Transverse colon (tissue), 4 donors: ENCODE measurements around the gene TINAG. TPM values are rescaled to one million over a fixed set of nuclear protein-coding genes. Genes with fewer than 3 reads are reported as not detected.

ENCODE experiments used
- DNase-seq: peaks from one replicate; pipeline ENCODE4 v3.0.0-alpha.2; 2019
- H3K27ac ChIP-seq, 4 donors: fragments of 200-600 bp; sonication (generic); 2 replicates each; pipeline ENCODE4 v1.5.1; 2016 to 2018; ENCODE audit warnings: inconsistent platforms in 4 of 4
- H3K27me3 ChIP-seq: fragments of 200-600 bp; sonication (generic); 2 replicates; pipeline ENCODE4 v1.5.1; 2017; ENCODE audit warnings: inconsistent platforms
- H3K36me3 ChIP-seq, 4 donors: fragments of 200-600 bp; sonication (generic); 2 replicates each; pipeline ENCODE4 v1.5.1; 2017 to 2019; ENCODE audit warnings: inconsistent platforms in 4 of 4
- H3K4me1 ChIP-seq, 4 donors: fragments of 200-600 bp; sonication (generic); 2 replicates each; pipeline ENCODE4 v1.5.1; 2017 to 2020; ENCODE audit warnings: inconsistent platforms in 4 of 4
- H3K4me3 ChIP-seq, 4 donors: fragments of 200-600 bp; sonication (generic); 1 replicate in 1 of 4; 2 replicates in 3 of 4; pipeline versions ENCODE4 v1.5.1 to v1.6.1; 2017 to 2019; ENCODE audit warnings: inconsistent platforms in 4 of 4
- H3K9me3 ChIP-seq, 2 donors: fragments of 200-600 bp; sonication (generic); 2 replicates each; pipeline ENCODE4 v1.5.1; 2017 to 2019; ENCODE audit warnings: inconsistent platforms in 2 of 2
- CTCF ChIP-seq, 5 experiments: fragments of 200-600 bp in 3 of 5; fragments of 450-650 bp in 2 of 5; sonication (generic) in 3 of 5; IDR thresholded peaks; 1 replicate in 2 of 5; 2 replicates in 3 of 5; pipeline ENCODE4 v1.5.1; 2016 to 2017; ENCODE audit warnings: antibody characterized with exemption in 5 of 5, inconsistent platforms in 3 of 5, mild to moderate bottlenecking in 2 of 5, moderate library complexity in 1 of 5
- EP300 ChIP-seq: sonication (generic); formaldehyde crosslinking; IDR thresholded peaks from one replicate; pipeline ENCODE4 v1.6.1; 2017; ENCODE audit warnings: antibody characterized with exemption, low read depth
- POLR2A ChIP-seq: fragments of 450-650 bp; IDR thresholded peaks from one replicate; pipeline ENCODE4 v1.6.1; 2016; ENCODE audit warnings: antibody characterized with exemption, mild to moderate bottlenecking, moderate library complexity
- POLR2AphosphoS5 ChIP-seq, 3 donors: sonication (generic); formaldehyde crosslinking; IDR thresholded peaks; one replicate each; pipeline ENCODE4 v1.6.1; 2016; ENCODE audit warnings: antibody characterized with exemption in 3 of 3
- WGBS, 2 donors: methylation state at CpG; one replicate each; pipeline ENCODE4 v1.1.5; 2018; ENCODE audit warnings: low coverage in 1 of 2; 5-methylcytosine and 5-hydroxymethylcytosine counted together
- in situ Hi-C, 4 donors: fragments of 200-750 bp; cut with MboI; loops; one replicate each; pipeline versions ENCODE4 v1.15.0 to v1.15.1; 2017; ENCODE audit warnings: low sequenced_read_pairs in 3 of 4, low pct_ligation_motif_present in 1 of 4, low pct_unique_long_range_greater_than_20kb in 1 of 4
- intact Hi-C: fragments of 100-400 bp; cut with DNase I; formaldehyde crosslinking; loops from one replicate; pipeline ENCODE4 v1.15.1; 2023; ENCODE audit warnings: low total_unique reads
- total RNA-seq, 4 donors: library from RNA; depleted of rRNA; stranded (reverse); fragments of >200 nt; gene quantifications; one replicate each; pipeline ENCODE4 v1.1.0, GENCODE V29; 2016

The TINAG gene
- total RNA-seq, 4 donors from 2014 or later = 27.5 to 155 (median 66.3) TPM

- Histone ChIP-seq H3K27me3 (no peaks in the 10 kb centered on the region), H3K36me3 (no peaks in the 10 kb centered on the region), H3K4me1 (peaks cover 0 to 8% (median 0%) of the 10 kb centered on the region in 4 donors), H3K4me3 (peak overlapping the region in 3 of 4 donors; percentile 33 to 46 (median 36)), H3K9me3 (no peaks in the 10 kb centered on the region), H3K27ac (peak overlapping the region; percentile 75 to 82 (median 78))
- WGBS, 2 donors = 34 to 43% methylated on average over 1 to 2 of the region's 2 CpGs
- in situ Hi-C loops (no loop called here), intact Hi-C loops (no loop called here)
- TF ChIP-seq POLR2A (peak; percentile 74), POLR2AphosphoS5 (IDR thresholded peaks at IDR 0.05) (peak in 2 of 3 donors; percentile 65 to 70), EP300 (no peak)
- peak; percentile 63 for DNase-seq
Observed at GRCh38 chr6:54307439-54307910, 766 bp upstream of the TINAG start.

- intact Hi-C loops (no loop called here), in situ Hi-C loops (no loop called here)
- Histone ChIP-seq H3K27ac (peak overlapping the region; percentile 75 to 82 (median 78)), H3K4me3 (peak overlapping the region in 3 of 4 donors; percentile 33 to 46 (median 36)), H3K9me3 (no peaks in the 10 kb centered on the region), H3K27me3 (no peaks in the 10 kb centered on the region), H3K36me3 (no peaks in the 10 kb centered on the region), H3K4me1 (peaks cover 0 to 14% (median 0%) of the 10 kb centered on the region in 4 donors)
- no peak for TF ChIP-seq EP300
- TF ChIP-seq CTCF (IDR thresholded peaks at IDR 0.05) = no peak
- TF ChIP-seq POLR2AphosphoS5 (IDR thresholded peaks at IDR 0.05) = no peak
- TF ChIP-seq POLR2A = no peak
- WGBS, 2 donors = 72 to 73% methylated on average over 4 of the region's 4 CpGs
- no peak for DNase-seq
Observed at GRCh38 chr6:54308986-54309315, 710 bp downstream of the TINAG start.

- peak overlapping the region in 3 of 4 donors; percentile 33 to 46 (median 36) for H3K4me3 ChIP-seq
- 75 to 81% methylated on average over 1 of the region's 1 CpG for WGBS, 2 donors
- in situ Hi-C loops (no loop called here), intact Hi-C loops (no loop called here)
- no peak for TF ChIP-seq CTCF (IDR thresholded peaks at IDR 0.05)
- TF ChIP-seq POLR2A = no peak
- no peak for TF ChIP-seq POLR2AphosphoS5 (IDR thresholded peaks at IDR 0.05)
- no peak for TF ChIP-seq EP300
- H3K36me3 ChIP-seq = no peaks in the 10 kb centered on the region
- no peak for DNase-seq
- H3K27ac ChIP-seq = peak overlapping the region in 3 of 4 donors; percentile 20 to 82 (median 75)
- H3K4me1 ChIP-seq = peaks cover 0 to 14% (median 0%) of the 10 kb centered on the region in 4 donors
- H3K27me3 ChIP-seq = no peaks in the 10 kb centered on the region
- no peaks in the 10 kb centered on the region for H3K9me3 ChIP-seq
Observed at GRCh38 chr6:54310377-54311152, 2.3 kb downstream of the TINAG start.

- DNase-seq = no peak
- Histone ChIP-seq H3K36me3 (no peaks in the 10 kb centered on the region), H3K4me1 (peaks cover 0 to 7% (median 0%) of the 10 kb centered on the region in 4 donors), H3K4me3 (no peak overlapping the region), H3K9me3 (no peaks in the 10 kb centered on the region), H3K27ac (no peak overlapping the region), H3K27me3 (no peaks in the 10 kb centered on the region)
- 76 to 84% methylated on average over 3 to 4 of the region's 4 CpGs for WGBS, 2 donors
- intact Hi-C loops (no loop called here), in situ Hi-C loops (no loop called here)
- no peak for TF ChIP-seq POLR2AphosphoS5 (IDR thresholded peaks at IDR 0.05)
- TF ChIP-seq EP300 = no peak
- TF ChIP-seq CTCF (IDR thresholded peaks at IDR 0.05) = no peak
- no peak for TF ChIP-seq POLR2A
Observed at GRCh38 chr6:54315656-54316055, 7.4 kb downstream of the TINAG start.
